Fibroblast of villous mesenchyme (primary cell): ENCODE results near the gene MLX. TPM values are rescaled to one million over a fixed set of nuclear protein-coding genes. Genes with fewer than 3 reads are reported as not detected.

Source experiments
- DNase-seq: peaks from one replicate; pipeline ENCODE4 v3.0.0-alpha.2; 2010; ENCODE audit warnings: low read depth
- H3K4me3 ChIP-seq: 2 replicates; pipeline ENCODE4 v1.5.1; 2011; ENCODE audit warnings: low read depth, mild to moderate bottlenecking, low read length
- CTCF ChIP-seq: IDR thresholded peaks from 2 replicates; pipeline ENCODE4 v1.5.1; 2012; ENCODE audit warnings: low read depth, mild to moderate bottlenecking, low read length; ENCODE audit not compliant: insufficient read depth
- total RNA-seq: library from RNA; depleted of rRNA; stranded (reverse); fragments of >200 nt; gene quantifications from 2 replicates; pipeline ENCODE4 v1.2.3, GENCODE V29; 2012

The MLX gene
- total RNA-seq, 1 donor = 47.5 TPM

- no peak for DNase-seq
- no peak for TF ChIP-seq CTCF
These were observed 13.1 kb downstream of the MLX start for GRCh38 chr17:42579794-42580551.

GRCh38 chr17:42581744-42582270, 14.9 kb downstream of the MLX start:
- no peak overlapping the region for H3K4me3 ChIP-seq
- DNase-seq = no peak
- TF ChIP-seq CTCF = no peak

More at GRCh38 chr17:42579794-42580551, 13.1 kb downstream of the MLX start:
- H3K4me3 ChIP-seq = no peak overlapping the region

GRCh38 chr17:42584880-42585279, 18.0 kb downstream of the MLX start:
- no peak for DNase-seq
- TF ChIP-seq CTCF = no peak
- no peak overlapping the region for H3K4me3 ChIP-seq

- DNase-seq = no peak
- TF ChIP-seq CTCF = no peak
These were observed 18.5 kb downstream of the MLX start for GRCh38 chr17:42585353-42585752.

GRCh38 chr17:42586514-42587230, 19.8 kb downstream of the MLX start:
- H3K4me3 ChIP-seq = no peak overlapping the region
- no peak for TF ChIP-seq CTCF
- DNase-seq = no peak

More at GRCh38 chr17:42585353-42585752, 18.5 kb downstream of the MLX start:
- H3K4me3 ChIP-seq = no peak overlapping the region

- H3K4me3 ChIP-seq = no peak overlapping the region
- no peak for TF ChIP-seq CTCF
- no peak for DNase-seq
These were observed 24.0 kb downstream of the MLX start for GRCh38 chr17:42590886-42591285.
